Measurements from ENCODE around the gene NLGN4X. TPM values are rescaled to one million over a fixed set of nuclear protein-coding genes. Genes with fewer than 3 reads are reported as not detected.

The NLGN4X gene
- total RNA-seq, 1 donor from 2014 or later: 11.5 TPM

DNA sequence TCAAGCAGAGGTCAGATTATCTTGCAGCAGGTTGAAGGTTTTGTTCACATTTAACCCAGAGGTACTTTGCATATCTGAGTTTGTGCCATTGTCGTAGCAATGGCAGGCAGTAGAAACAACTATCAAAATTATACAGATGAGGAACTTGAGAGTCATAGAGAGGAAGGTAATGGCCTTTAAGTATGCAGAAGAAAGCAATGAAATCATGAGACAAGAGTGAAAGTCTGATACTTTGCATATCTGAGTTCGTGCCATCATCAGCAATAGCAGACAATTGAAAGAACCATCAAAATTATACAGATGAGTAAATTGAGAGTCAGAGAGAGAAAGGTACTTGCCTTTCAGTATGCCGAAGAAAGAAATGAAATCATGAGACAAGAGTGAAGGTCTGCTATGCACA, 154.1 kb downstream of the NLGN4X start:
- FAIRE-seq: peak; percentile 70
- Histone ChIP-seq H3K36me3 (ENCODE audit: insufficient read depth, low read length) (no peaks in the 10 kb centered on the region), H3K9ac (ENCODE audit: low read length) (no peak overlapping the region), H4K20me1 (ENCODE audit: insufficient read depth, low read length) (no peaks in the 10 kb centered on the region), H3K27ac (ENCODE audit: low read depth, low read length) (no peak overlapping the region), H3K9me3 (ENCODE audit: insufficient read depth, low read depth, low read length) (no peaks in the 10 kb centered on the region), H3K27me3 (ENCODE audit: insufficient read depth, low read length) (no peaks in the 10 kb centered on the region), H3K79me2 (ENCODE audit: insufficient read depth, low read length) (no peaks in the 10 kb centered on the region), H3K4me3 (ENCODE audit: insufficient read depth, low read depth, low read length) (no peak overlapping the region), H2AFZ (ENCODE audit: low read depth, low read length) (no peak overlapping the region), H3K4me2 (ENCODE audit: low read length) (no peak overlapping the region), H3K4me1 (ENCODE audit: insufficient read depth, low read length) (no peaks in the 10 kb centered on the region)
- H3K4me3 Mint-ChIP-seq (ENCODE audit: unreplicated experiment): no peak overlapping the region
- H3K27me3 Mint-ChIP-seq (ENCODE audit: low read depth, unreplicated experiment): no peaks in the 10 kb centered on the region
- TF ChIP-seq, protein P1, sequence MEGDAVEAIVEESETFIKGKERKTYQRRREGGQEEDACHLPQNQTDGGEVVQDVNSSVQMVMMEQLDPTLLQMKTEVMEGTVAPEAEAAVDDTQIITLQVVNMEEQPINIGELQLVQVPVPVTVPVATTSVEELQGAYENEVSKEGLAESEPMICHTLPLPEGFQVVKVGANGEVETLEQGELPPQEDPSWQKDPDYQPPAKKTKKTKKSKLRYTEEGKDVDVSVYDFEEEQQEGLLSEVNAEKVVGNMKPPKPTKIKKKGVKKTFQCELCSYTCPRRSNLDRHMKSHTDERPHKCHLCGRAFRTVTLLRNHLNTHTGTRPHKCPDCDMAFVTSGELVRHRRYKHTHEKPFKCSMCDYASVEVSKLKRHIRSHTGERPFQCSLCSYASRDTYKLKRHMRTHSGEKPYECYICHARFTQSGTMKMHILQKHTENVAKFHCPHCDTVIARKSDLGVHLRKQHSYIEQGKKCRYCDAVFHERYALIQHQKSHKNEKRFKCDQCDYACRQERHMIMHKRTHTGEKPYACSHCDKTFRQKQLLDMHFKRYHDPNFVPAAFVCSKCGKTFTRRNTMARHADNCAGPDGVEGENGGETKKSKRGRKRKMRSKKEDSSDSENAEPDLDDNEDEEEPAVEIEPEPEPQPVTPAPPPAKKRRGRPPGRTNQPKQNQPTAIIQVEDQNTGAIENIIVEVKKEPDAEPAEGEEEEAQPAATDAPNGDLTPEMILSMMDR (IDR thresholded peaks at IDR 0.05; ENCODE audit: insufficient read depth, low read depth, low read length): no peak
- TF ChIP-seq EZH2 (IDR thresholded peaks at IDR 0.05; ENCODE audit: insufficient read depth, low read length): no peak
- no peaks in the 10 kb centered on the region for H3K9me3 Mint-ChIP-seq (ENCODE audit: unreplicated experiment)
- H3K4me1 Mint-ChIP-seq (ENCODE audit: low read depth, unreplicated experiment): peaks cover 5% of the 10 kb centered on the region
- no peak for DNase-seq (ENCODE audit: low read depth)
- H3K27ac Mint-ChIP-seq (ENCODE audit: unreplicated experiment): no peak overlapping the region
- no peaks in the 10 kb centered on the region for H3K36me3 Mint-ChIP-seq (ENCODE audit: low read depth, unreplicated experiment)

DNA sequence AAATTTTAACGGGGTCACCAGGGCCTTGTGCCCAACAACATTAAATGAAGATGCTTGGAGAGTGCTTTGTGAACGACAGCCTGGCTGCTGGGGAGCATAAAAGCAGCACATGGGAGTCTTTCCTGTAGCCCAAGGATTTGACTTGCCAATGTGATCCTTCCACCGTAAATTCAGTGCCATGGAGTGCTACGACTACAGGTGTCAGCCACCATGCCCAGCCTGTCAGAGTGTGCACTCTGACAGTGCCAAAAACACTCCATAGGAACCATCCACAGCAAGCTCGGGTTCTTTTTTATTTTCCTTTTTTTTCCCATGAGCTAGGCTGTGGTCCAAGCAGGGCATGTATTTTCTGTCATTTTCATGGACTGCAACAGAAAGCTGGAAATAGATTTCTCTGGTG, 156.9 kb downstream of the NLGN4X start:
- Histone ChIP-seq H2AFZ (ENCODE audit: low read depth, low read length) (no peak overlapping the region), H3K9me3 (ENCODE audit: insufficient read depth, low read depth, low read length) (no peaks in the 10 kb centered on the region), H3K4me1 (ENCODE audit: insufficient read depth, low read length) (no peaks in the 10 kb centered on the region), H3K9ac (ENCODE audit: low read length) (no peak overlapping the region), H3K27me3 (ENCODE audit: insufficient read depth, low read length) (no peaks in the 10 kb centered on the region), H3K79me2 (ENCODE audit: insufficient read depth, low read length) (no peaks in the 10 kb centered on the region), H3K4me2 (ENCODE audit: low read length) (no peak overlapping the region), H4K20me1 (ENCODE audit: insufficient read depth, low read length) (no peaks in the 10 kb centered on the region), H3K27ac (ENCODE audit: low read depth, low read length) (no peak overlapping the region), H3K4me3 (ENCODE audit: insufficient read depth, low read depth, low read length) (no peak overlapping the region), H3K36me3 (ENCODE audit: insufficient read depth, low read length) (no peaks in the 10 kb centered on the region)
- no peak for TF ChIP-seq EZH2 (IDR thresholded peaks at IDR 0.05; ENCODE audit: insufficient read depth, low read length)
- TF ChIP-seq, protein P1 (IDR thresholded peaks at IDR 0.05; ENCODE audit: insufficient read depth, low read depth, low read length): no peak
- Mint-ChIP-seq H3K27ac (ENCODE audit: unreplicated experiment) (no peak overlapping the region), H3K9me3 (ENCODE audit: unreplicated experiment) (no peaks in the 10 kb centered on the region), H3K4me1 (ENCODE audit: low read depth, unreplicated experiment) (peaks cover 11% of the 10 kb centered on the region), H3K36me3 (ENCODE audit: low read depth, unreplicated experiment) (no peaks in the 10 kb centered on the region), H3K27me3 (ENCODE audit: low read depth, unreplicated experiment) (no peaks in the 10 kb centered on the region), H3K4me3 (ENCODE audit: unreplicated experiment) (no peak overlapping the region)
- DNase-seq (ENCODE audit: low read depth): no peak
- FAIRE-seq: no peak

DNA sequence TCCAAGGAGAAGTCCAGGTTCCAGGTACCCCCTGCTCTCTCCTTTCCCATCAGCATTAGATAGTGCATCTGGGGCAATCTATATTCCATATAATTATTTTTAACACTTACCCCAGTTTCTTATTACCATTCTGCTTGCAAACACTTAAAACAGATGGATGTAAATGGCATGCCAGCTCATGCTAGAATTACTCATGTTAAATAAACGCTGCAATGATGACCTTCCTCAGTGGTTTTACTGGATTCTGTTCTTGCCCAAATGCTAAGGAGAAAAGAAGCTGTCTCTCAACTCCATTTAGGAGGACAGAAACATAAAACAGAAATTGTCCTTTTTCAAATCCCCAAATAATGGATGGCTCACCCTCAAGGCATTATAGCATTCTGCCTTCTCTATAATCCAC, 161.1 kb downstream of the NLGN4X start:
- FAIRE-seq (peak; percentile 54), DNase-seq (ENCODE audit: low read depth) (peak; percentile 47)
- H3K27me3 Mint-ChIP-seq (ENCODE audit: low read depth, unreplicated experiment): no peaks in the 10 kb centered on the region
- Histone ChIP-seq H2AFZ (ENCODE audit: low read depth, low read length) (no peak overlapping the region), H3K27ac (ENCODE audit: low read depth, low read length) (no peak overlapping the region), H3K36me3 (ENCODE audit: insufficient read depth, low read length) (no peaks in the 10 kb centered on the region), H3K4me2 (ENCODE audit: low read length) (no peak overlapping the region), H3K4me1 (ENCODE audit: insufficient read depth, low read length) (no peaks in the 10 kb centered on the region), H3K79me2 (ENCODE audit: insufficient read depth, low read length) (no peaks in the 10 kb centered on the region), H4K20me1 (ENCODE audit: insufficient read depth, low read length) (no peaks in the 10 kb centered on the region), H3K9ac (ENCODE audit: low read length) (no peak overlapping the region), H3K9me3 (ENCODE audit: insufficient read depth, low read depth, low read length) (no peaks in the 10 kb centered on the region), H3K4me3 (ENCODE audit: insufficient read depth, low read depth, low read length) (no peak overlapping the region), H3K27me3 (ENCODE audit: insufficient read depth, low read length) (no peaks in the 10 kb centered on the region)
- H3K27ac Mint-ChIP-seq (ENCODE audit: unreplicated experiment): no peak overlapping the region
- H3K4me3 Mint-ChIP-seq (ENCODE audit: unreplicated experiment): no peak overlapping the region
- TF ChIP-seq EZH2 (IDR thresholded peaks at IDR 0.05; ENCODE audit: insufficient read depth, low read length): no peak
- TF ChIP-seq, protein P1 (IDR thresholded peaks at IDR 0.05; ENCODE audit: insufficient read depth, low read depth, low read length): no peak
- peaks cover 6% of the 10 kb centered on the region for H3K4me1 Mint-ChIP-seq (ENCODE audit: low read depth, unreplicated experiment)
- no peaks in the 10 kb centered on the region for H3K36me3 Mint-ChIP-seq (ENCODE audit: low read depth, unreplicated experiment)
- no peaks in the 10 kb centered on the region for H3K9me3 Mint-ChIP-seq (ENCODE audit: unreplicated experiment)

Data from astrocyte (in vitro differentiated cells and primary cell).